GM21390 (cell line): ENCODE data around the gene PTAR1.
A peak's percentile ranks its signal among the peaks of the same experiment; 100 is the strongest.

Experiments
- ATAC-seq: cut with Tn5 transposase; IDR thresholded peaks from one replicate; pipeline ENCODE4 v1.9.1; 2021; ENCODE audit not compliant: unreplicated experiment

The PTAR1 gene

DNA sequence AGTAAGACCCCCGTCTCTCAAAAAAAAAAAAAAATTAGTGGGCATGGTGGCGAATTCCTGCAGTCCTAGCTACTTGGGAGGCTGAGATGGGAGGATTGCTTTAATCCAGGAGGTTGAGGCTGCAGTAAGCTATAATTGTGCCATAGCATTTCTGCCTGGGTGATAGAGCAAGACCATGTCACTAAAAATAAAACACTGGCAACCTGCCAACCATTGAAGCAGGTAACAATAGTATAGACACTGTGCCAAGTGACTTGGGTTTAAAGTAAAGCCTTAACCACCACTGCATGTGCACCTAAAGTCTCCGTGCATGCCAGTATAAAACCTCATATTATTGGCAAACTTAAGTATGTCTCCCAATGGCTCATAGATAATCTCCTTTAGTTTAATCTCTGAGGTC, 84.2 kb downstream of the PTAR1 start:
- no peak for ATAC-seq

DNA sequence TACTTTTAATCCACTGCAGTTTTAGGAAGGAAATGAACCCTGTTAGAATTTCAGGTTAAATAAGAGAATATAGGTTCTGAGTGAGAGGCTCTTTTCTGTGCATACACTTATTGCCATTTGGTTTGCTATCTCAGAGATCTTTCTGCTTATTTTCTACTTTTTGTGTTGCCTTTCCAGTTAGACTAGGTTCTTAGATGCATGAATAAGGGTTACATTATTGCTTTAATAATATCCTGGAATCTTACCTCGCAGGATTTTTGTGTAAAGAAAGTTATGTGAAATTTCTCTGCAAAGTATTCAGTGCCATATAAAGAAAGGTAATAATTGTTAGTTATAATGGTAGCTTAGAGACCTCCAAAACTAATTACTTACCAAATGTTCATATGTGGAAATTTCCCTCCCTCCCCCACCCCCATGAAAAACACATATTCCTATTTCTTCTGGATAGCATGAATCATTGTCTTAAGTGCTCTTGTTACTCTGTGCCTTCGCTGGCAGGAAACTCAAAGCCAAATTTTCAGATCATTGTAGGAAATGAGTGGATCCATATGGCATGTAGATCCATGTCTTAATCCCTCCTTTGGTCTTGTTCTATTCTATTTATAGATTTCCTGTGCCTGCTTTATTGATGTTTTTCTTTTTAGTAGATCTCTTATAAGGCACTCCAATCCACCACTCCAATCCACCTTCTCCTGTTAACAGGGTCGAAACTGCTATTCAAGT, 84.9 kb downstream of the PTAR1 start:
- ATAC-seq = no peak

DNA sequence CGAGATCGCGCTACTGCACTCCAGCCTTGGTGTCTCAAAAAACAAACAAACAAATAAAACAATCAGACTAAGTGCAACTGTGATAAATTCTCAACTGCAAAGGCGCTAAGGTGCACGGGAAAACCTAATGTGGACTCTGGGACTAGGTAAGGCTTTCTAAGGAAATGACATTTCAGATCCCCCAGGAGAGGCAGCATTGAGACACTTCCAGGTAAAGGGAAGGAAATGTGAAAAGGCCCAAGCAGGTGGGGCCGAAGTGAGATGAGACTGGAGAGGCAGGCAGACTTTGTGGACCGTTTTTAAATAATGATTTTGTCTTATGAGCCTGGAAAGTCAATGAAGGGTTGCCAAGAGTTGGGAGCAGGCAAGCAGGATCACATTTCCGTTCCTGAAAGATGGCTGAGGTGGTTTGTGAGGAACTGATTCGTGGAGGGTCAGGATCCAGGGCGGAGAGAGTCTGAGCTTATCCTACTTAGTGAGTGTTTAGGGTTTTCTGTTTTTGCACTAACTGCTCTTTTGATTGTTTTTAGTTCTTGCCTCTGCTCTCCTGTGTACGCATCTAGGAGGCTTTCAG, 85.6 kb downstream of the PTAR1 start:
- ATAC-seq = no peak

DNA sequence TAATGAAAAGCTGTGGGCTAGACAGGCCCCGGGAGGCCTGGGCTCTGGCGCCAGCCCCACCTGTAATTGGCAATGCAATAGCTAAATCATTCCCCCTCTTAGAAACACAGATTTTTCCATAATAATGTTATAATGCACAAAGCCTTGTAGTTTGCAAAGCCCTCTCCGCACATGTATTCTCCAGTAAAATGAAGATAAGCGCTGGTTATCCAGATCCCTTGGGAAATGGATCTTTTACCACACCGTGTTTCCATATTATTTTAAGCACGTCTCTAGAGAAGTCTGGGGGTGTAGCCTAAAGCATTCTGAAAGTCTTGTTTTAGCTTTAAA, 86.5 kb downstream of the PTAR1 start:
- ATAC-seq = no peak

DNA sequence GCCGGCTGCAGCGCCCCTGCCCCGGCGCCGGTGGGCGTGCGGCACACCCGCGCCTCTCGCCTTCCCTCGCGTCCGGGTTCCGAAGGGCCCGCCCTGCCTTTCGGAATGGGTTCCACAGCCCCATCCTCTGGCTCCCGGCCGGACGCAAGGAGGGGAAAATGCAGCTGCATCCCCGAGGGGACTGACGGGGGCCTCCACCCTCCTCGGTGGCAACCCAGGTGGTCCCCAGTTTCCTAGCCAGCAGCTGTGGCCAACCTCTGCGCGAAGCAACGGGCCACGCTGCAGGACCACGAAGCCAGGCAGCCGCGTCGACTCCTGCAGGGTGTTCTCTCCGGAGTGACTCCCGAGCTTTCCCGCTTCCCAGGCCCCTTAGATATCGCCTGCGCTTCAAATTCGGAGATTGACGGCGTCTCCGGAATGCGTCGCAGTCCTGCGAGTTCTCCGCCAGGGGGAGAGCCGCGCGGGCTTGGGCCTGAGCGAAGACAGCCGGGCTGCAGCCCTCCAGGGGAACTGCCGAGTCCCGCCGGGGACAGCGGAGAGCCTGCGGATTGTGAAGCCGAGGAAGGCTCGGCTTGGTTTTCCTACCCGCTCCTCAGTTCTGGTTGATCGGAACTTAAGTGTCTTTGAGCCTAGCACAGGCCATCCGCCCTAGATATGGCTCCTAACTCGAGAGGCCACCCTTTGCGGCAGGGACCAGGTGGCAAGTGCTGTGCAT, 87.1 kb downstream of the PTAR1 start:
- ATAC-seq = peak; percentile 97

DNA sequence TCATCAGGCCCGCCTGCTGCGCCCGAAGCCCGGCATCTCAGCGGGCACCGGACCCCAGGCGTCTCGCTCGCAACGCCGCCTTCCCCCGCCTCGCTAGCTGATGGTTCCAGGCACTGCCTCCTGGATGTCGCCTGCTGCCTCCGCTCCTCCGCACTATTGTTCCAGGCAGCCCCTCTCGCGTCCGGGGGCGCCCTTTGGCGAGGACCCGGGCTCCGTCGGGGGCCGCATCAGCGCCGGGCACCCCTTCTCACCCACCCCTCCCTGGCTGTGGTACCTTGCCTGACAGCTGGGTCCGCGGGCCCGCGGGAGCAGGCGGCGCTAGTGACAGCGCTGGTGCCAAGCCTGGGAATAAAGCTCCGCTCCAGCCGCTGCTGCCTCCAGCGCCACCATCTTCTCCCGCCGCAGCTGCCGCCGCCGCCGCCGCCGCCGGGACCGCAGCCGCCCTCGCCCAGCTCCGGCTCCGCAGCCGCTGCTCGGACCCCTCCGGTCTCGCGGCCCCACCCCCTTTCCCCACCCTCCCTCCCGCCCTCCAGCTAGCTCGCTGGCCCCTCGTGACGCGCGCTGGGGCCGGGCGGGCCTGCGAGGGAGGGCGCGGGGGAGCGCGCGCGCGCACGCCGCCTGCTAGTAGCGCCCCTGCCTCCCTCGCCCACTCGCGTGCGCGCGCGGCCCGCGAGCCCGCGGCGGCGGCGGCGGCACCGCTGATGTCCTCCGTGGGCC, 87.8 kb downstream of the PTAR1 start, which contains the start of gene APBA1:
Gene APBA1 (minus strand): TSS at position 493 of the 717 bp plus-strand sequence.
- peak; percentile 46 for ATAC-seq

DNA sequence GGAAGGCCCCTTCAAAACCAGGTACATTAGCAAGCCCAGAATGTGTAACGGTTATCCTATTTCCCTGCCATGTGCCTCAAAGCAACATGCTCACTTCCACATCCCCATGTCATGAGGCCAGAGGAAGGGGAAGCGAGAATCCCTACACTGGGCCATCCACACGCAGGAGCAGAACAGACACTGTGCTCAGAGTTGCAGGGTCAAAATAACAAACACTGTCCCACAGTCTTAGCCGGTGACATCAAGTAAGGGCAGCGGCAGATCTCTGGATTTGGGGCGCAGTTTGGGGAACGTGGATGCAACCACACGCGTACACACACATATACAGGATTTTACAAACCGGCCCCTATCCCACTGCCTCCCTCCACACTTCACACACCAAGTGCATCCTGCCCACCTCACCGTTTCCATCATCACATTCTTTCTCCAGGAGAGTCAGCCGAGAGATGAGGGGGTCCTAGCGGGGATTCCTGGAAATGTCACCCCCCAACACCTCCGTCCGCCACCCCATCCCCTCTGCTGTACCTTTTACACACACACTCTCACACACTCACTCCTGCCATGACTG, 88.4 kb downstream of the PTAR1 start:
- ATAC-seq = no peak

DNA sequence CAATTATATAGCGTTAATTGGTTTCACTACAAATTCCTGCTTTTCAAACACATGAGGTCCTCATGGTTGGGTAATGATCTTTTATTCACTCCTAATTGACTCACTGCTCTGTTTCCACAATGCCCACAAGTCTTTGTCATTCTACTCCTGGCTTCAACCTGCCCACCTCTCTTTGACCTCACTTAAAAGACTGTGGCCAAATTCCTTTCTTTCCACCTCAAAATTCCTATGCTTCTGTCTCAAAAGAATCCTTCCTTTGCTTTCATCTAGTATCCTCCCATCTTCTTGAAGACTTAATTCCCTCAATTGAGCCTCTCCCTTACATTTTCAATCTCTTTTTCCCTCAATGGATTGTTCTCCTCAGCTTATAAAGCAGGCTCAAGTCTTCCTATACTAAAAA, 92.5 kb downstream of the PTAR1 start:
- ATAC-seq = no peak

DNA sequence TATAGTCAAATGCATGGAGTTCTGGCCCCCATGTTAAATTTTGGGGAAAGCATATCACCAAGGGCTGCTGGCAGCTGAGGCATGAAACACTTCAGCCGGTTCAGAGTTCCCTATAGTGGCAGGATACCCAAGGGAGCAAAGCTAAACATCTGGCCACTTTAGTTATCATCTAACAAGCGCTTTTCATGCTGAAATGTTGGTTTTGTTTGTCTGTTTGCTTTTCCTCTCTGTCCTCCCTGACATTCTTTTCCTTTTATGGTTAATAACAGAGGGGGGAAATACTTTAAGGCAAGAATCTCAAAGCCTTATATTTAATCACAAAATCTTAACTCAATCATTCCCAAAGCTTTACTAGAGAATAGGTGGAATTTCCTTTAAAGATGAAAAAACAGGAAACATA, 99.5 kb downstream of the PTAR1 start:
- ATAC-seq = no peak
